Endothelial cell of umbilical vein (primary cell): Measurements from ENCODE around the gene NPPA. TPM values are rescaled to one million over a fixed set of nuclear protein-coding genes. Genes with fewer than 3 reads are reported as not detected.

Experiments used
- BruUV-seq: library from RNA; stranded (reverse); fragments of 400-500 nt; replicated peaks from 2 replicates; lab custom pipeline; 2021; lab: Mats Ljungman, UMichigan
- CTCF ChIA-PET: fragments of 300-600, 350-600 bp; sonication (Branson Sonifier 250); formaldehyde crosslinking; loops from one replicate; lab custom pipeline; 2021; ENCODE audit warnings: antibody characterized with exemption, inconsistent platforms; lab: Charles Lee
- POLR2A ChIA-PET: fragments of 300-600, 350-600 bp; sonication (Branson Sonifier 250); formaldehyde crosslinking; loops from one replicate; lab custom pipeline; 2021; ENCODE audit warnings: antibody characterized with exemption, inconsistent platforms; lab: Charles Lee
- DNase-seq: peaks from one replicate; pipeline ENCODE4 v3.0.0-alpha.2; 2011; ENCODE audit warnings: low read depth, low spot score
- FAIRE-seq: peaks from 2 replicates; lab custom pipeline; 2011; peaks lifted over from hg19 to GRCh38; lab: Jason Lieb, UNC
- H2AFZ ChIP-seq: 2 replicates; pipeline ENCODE4 v1.6.0; 2012; ENCODE audit warnings: low read depth, low read length, control low read depth, inconsistent platforms
- H3K27ac ChIP-seq: 2 replicates; pipeline ENCODE4 v1.5.1; 2011; ENCODE audit warnings: low read depth, mild to moderate bottlenecking, control low read depth, low read length, moderate library complexity; ENCODE audit not compliant: insufficient read depth
- H3K27me3 ChIP-seq, 2 experiments: 2 replicates each; pipeline versions ENCODE4 v1.6.0 to v1.6.1; 2011; ENCODE audit warnings: low read length in 2 of 2, mixed read lengths in 1 of 2; ENCODE audit not compliant: control insufficient read depth in 2 of 2, insufficient read depth in 2 of 2
- H3K36me3 ChIP-seq, 2 experiments: 2 replicates in 1 of 2; 3 replicates in 1 of 2; pipeline ENCODE4 v1.5.1; 2011; ENCODE audit warnings: low read length in 2 of 2, mild to moderate bottlenecking in 1 of 2, moderate library complexity in 1 of 2; ENCODE audit not compliant: control insufficient read depth in 2 of 2, insufficient read depth in 2 of 2; ENCODE audit errors: extremely low read depth in 1 of 2
- H3K4me1 ChIP-seq: 3 replicates; pipeline ENCODE4 v1.5.1; 2011; ENCODE audit warnings: mild to moderate bottlenecking, low read length; ENCODE audit not compliant: control insufficient read depth, insufficient read depth; ENCODE audit errors: extremely low read depth
- H3K4me2 ChIP-seq: 2 replicates; pipeline ENCODE4 v1.6.1; 2011; ENCODE audit warnings: low read length, control low read depth, mixed read lengths; ENCODE audit not compliant: insufficient read depth
- H3K4me3 ChIP-seq, 3 experiments: fragments of 200-600 bp in 1 of 3; sonication (generic), shearing (Covaris generic) in 1 of 3; replicated peaks in 1 of 3; 2 replicates each; pipeline ENCODE4 v1.5.1; 2011 to 2016; ENCODE audit warnings: control low read depth in 3 of 3, low read length in 3 of 3, mild to moderate bottlenecking in 2 of 3, inconsistent platforms in 1 of 3, low read depth in 1 of 3, moderate library complexity in 1 of 3; ENCODE audit not compliant: insufficient read depth in 1 of 3
- H3K79me2 ChIP-seq: 2 replicates; pipeline ENCODE4 v1.6.0; 2012; ENCODE audit warnings: low read length, inconsistent platforms; ENCODE audit not compliant: control insufficient read depth, insufficient read depth
- H3K9ac ChIP-seq: replicated peaks from 2 replicates; pipeline ENCODE3; 2011; ENCODE audit warnings: low read length, control low read depth; ENCODE audit not compliant: insufficient read depth; ENCODE audit errors: extremely low read depth
- H3K9me1 ChIP-seq: replicated peaks from 3 replicates; pipeline ENCODE4 v1.6.0; 2011; ENCODE audit warnings: mild to moderate bottlenecking, low read length; ENCODE audit not compliant: control insufficient read depth, insufficient read depth; ENCODE audit errors: extremely low read depth
- H3K9me3 ChIP-seq: replicated peaks from 2 replicates; pipeline ENCODE4 v1.5.1; 2012; ENCODE audit warnings: low read length, inconsistent platforms; ENCODE audit not compliant: control insufficient read depth, insufficient read depth
- H4K20me1 ChIP-seq: replicated peaks from 2 replicates; pipeline ENCODE3; 2011; ENCODE audit warnings: mild to moderate bottlenecking, low read length; ENCODE audit not compliant: control insufficient read depth, insufficient read depth; ENCODE audit errors: extremely low read depth
- CTCF ChIP-seq, 2 donors: IDR thresholded peaks; 1 replicate in 1 of 2; 2 replicates in 1 of 2; pipeline ENCODE4 v1.5.1; 2011; ENCODE audit warnings: low read length in 2 of 2, mild to moderate bottlenecking in 2 of 2, moderate library complexity in 2 of 2, control low read depth in 1 of 2, inconsistent platforms in 1 of 2, low read depth in 1 of 2; ENCODE audit not compliant: insufficient read depth in 1 of 2; ENCODE audit errors: extremely low read depth in 1 of 2
- EZH2 ChIP-seq: IDR thresholded peaks from 2 replicates; pipeline ENCODE4 v1.6.1; 2012; ENCODE audit warnings: borderline replicate concordance, low read depth, mild to moderate bottlenecking, moderate library complexity, low read length, inconsistent platforms; ENCODE audit not compliant: severe bottlenecking
- FOS ChIP-seq: IDR thresholded peaks from 2 replicates; pipeline ENCODE4 v1.6.1; 2011; ENCODE audit warnings: mild to moderate bottlenecking, low read length, moderate library complexity, borderline replicate concordance; ENCODE audit not compliant: insufficient read depth
- GATA2 ChIP-seq: IDR thresholded peaks from 2 replicates; pipeline ENCODE4 v1.7.0; 2011; ENCODE audit warnings: low read depth, mild to moderate bottlenecking, moderate library complexity, mixed read lengths, low read length; ENCODE audit not compliant: insufficient read length, insufficient read depth
- JUN ChIP-seq: IDR thresholded peaks from 2 replicates; pipeline ENCODE4 v1.6.1; 2011; ENCODE audit warnings: borderline replicate concordance, low read depth; ENCODE audit not compliant: insufficient read length, insufficient read depth
- MAX ChIP-seq: IDR thresholded peaks from 2 replicates; pipeline ENCODE4 v1.6.1; 2011; ENCODE audit not compliant: insufficient read depth, insufficient read length
- MYC ChIP-seq: IDR thresholded peaks from one replicate; pipeline ENCODE4 v1.6.1; 2011; ENCODE audit warnings: mild to moderate bottlenecking, low read depth, low read length
- POLR2A ChIP-seq: IDR thresholded peaks from 2 replicates; pipeline ENCODE4 v1.6.1; 2012; ENCODE audit warnings: low read depth, mild to moderate bottlenecking, control low read depth, low read length
- POLR2AphosphoS5 ChIP-seq: IDR thresholded peaks from 2 replicates; pipeline ENCODE4 v1.6.1; 2012; ENCODE audit warnings: low read depth, mild to moderate bottlenecking, control low read depth, low read length, moderate library complexity; ENCODE audit not compliant: insufficient read depth
- dilution Hi-C: fragments of 300-500 bp; cut with MboI; formaldehyde crosslinking; loops from one replicate; pipeline ENCODE4 v1.15.0; 2019; ENCODE audit warnings: low sequenced_read_pairs; ENCODE audit not compliant: extremely low pct_ligation_motif_present
- intact Hi-C: fragments of 100-400 bp; cut with micrococcal nuclease; formaldehyde crosslinking; loops from one replicate; pipeline ENCODE4 v1.10.0; 2022
- polyA plus RNA-seq, 4 experiments: library from polyadenylated mRNA; depleted of rRNA in 3 of 4; stranded (reverse) in 3 of 4; unstranded in 1 of 4; fragments of >200 nt; gene quantifications; 2 replicates each; pipeline versions ENCODE4 v1.2.1 to v1.2.3, GENCODE V29; 2011 to 2012; ENCODE audit warnings: missing spikeins in 1 of 4
- total RNA-seq: library from RNA; stranded (reverse); gene quantifications from 2 replicates; pipeline ENCODE4 v1.2.3, GENCODE V29; 2021

NPPA gene
- total and polyA plus RNA-seq, 2 donors (not counting 3 experiments of a cell fraction or from before 2014, with no cell fraction given), result not detected

- H3K79me2 ChIP-seq, result no peaks in the 10 kb centered on the region
- no peak for TF ChIP-seq FOS
- no peak for TF ChIP-seq GATA2
- TF ChIP-seq POLR2A, result no peak
- no peak for TF ChIP-seq MYC
- no peak for TF ChIP-seq EZH2
- TF ChIP-seq MAX, result no peak
- no peak for TF ChIP-seq CTCF (IDR thresholded peaks at IDR 0.05; ENCODE audit: extremely low read depth in 1 of 2, insufficient read depth in 1 of 2, low read depth in 1 of 2, low read length in 2 of 2)
- TF ChIP-seq JUN, result no peak
- TF ChIP-seq POLR2AphosphoS5, result no peak
- no peaks in the 10 kb centered on the region for H3K36me3 ChIP-seq
- no peak overlapping the region for H3K27ac ChIP-seq
- intact Hi-C loops (no loop called here), dilution Hi-C loops (no loop called here)
- CTCF ChIA-PET, result interaction anchor here (0.6 to 1.1 kb wide), 2 partner anchors 13 to 14 kb away, joined by 3 to 4 read pairs; no protein-coding TSS in a partner anchor
- H3K9me3 ChIP-seq, result no peaks in the 10 kb centered on the region
- DNase-seq (no peak), FAIRE-seq (no peak)
- no peak overlapping the region for H3K4me3 ChIP-seq
- POLR2A ChIA-PET, result interaction anchor here (0.5 kb wide), 1 partner anchor 71 kb away, joined by 3 read pairs; no protein-coding TSS in a partner anchor
- no peak overlapping the region for H3K4me2 ChIP-seq
- H4K20me1 ChIP-seq, result no peaks in the 10 kb centered on the region
- BruUV-seq, result no TSS peak
- no peaks in the 10 kb centered on the region for H3K4me1 ChIP-seq
- no peaks in the 10 kb centered on the region for H3K9me1 ChIP-seq
- no peak overlapping the region for H2AFZ ChIP-seq
- H3K27me3 ChIP-seq, result no peaks in the 10 kb centered on the region
- no peak overlapping the region for H3K9ac ChIP-seq
Measured at GRCh38 chr1:11878891-11879190, 31.3 kb upstream of the NPPA start.
